ENCODE results near the gene CSNK1D.

- TF ChIP-seq CTCF (IDR thresholded peaks at IDR 0.05; ENCODE audit: borderline replicate concordance, extremely low read depth, low read length, poor library complexity, severe bottlenecking) (no peak), EZH2 (IDR thresholded peaks at IDR 0.05; ENCODE audit: borderline replicate concordance, low read depth, low read length, severe bottlenecking) (no peak)
Observed at GRCh38 chr17:82255402-82255972, 18.0 kb downstream of the CSNK1D start.
